SK-N-MC (cell line): ENCODE measurements around the gene OTOL1.
"Not testable (repeated sequence)": the region's sequence is repeated elsewhere in the genome, so short reads cannot be mapped to it uniquely, and the experiment has no call there.

Experiments used
- EZH2 ChIP-seq: fragments of 200-600 bp; sonication (generic); IDR thresholded peaks from one replicate; pipeline ENCODE4 v1.6.1; 2017; ENCODE audit warnings: antibody characterized with exemption
- POLR2AphosphoS5 ChIP-seq: IDR thresholded peaks from 2 replicates; pipeline ENCODE4 v1.6.1; 2012; ENCODE audit warnings: mild to moderate bottlenecking, low read depth, low read length, borderline replicate concordance

GRCh38 chr3:161490845-161491244 lies 5.8 kb upstream of the OTOL1 start:
- not testable (repeated sequence) for TF ChIP-seq POLR2AphosphoS5, EZH2
